ENCODE measurements around the gene ZNF469.

Gene ZNF469

GRCh38 chr16:88427376-88427775 is 44.6 kb downstream of the ZNF469 start:
- no peak for DNase-seq (ENCODE audit: low spot score)

GRCh38 chr16:88428156-88428555 is 45.4 kb downstream of the ZNF469 start:
- no peak for DNase-seq (ENCODE audit: low spot score)

GRCh38 chr16:88428616-88429386 is 46.0 kb downstream of the ZNF469 start:
- DNase-seq (ENCODE audit: low spot score) = no peak

GRCh38 chr16:88429387-88430184 is 46.8 kb downstream of the ZNF469 start:
- no peak for DNase-seq (ENCODE audit: low spot score)

- DNase-seq (ENCODE audit: low spot score) = no peak
Measured at GRCh38 chr16:88430185-88430523, 47.4 kb downstream of the ZNF469 start.

GRCh38 chr16:88430524-88431446 is 48.0 kb downstream of the ZNF469 start:
- peak; percentile 30 for DNase-seq (ENCODE audit: low spot score)

GRCh38 chr16:88431651-88432050 is 48.9 kb downstream of the ZNF469 start:
- DNase-seq (ENCODE audit: low spot score) = no peak

- DNase-seq (ENCODE audit: low spot score) = no peak
Measured at GRCh38 chr16:88432174-88432573, 49.4 kb downstream of the ZNF469 start.
